ENCODE results near the gene MLLT3. TPM values are rescaled to one million over a fixed set of nuclear protein-coding genes. Genes with fewer than 3 reads are reported as not detected.

The MLLT3 gene
- total and polyA plus RNA-seq, 2 of the 8 experiments (the other 6 are each of a cell fraction or from before 2014, with no cell fraction given) = 5.9 to 9.6 TPM

DNA sequence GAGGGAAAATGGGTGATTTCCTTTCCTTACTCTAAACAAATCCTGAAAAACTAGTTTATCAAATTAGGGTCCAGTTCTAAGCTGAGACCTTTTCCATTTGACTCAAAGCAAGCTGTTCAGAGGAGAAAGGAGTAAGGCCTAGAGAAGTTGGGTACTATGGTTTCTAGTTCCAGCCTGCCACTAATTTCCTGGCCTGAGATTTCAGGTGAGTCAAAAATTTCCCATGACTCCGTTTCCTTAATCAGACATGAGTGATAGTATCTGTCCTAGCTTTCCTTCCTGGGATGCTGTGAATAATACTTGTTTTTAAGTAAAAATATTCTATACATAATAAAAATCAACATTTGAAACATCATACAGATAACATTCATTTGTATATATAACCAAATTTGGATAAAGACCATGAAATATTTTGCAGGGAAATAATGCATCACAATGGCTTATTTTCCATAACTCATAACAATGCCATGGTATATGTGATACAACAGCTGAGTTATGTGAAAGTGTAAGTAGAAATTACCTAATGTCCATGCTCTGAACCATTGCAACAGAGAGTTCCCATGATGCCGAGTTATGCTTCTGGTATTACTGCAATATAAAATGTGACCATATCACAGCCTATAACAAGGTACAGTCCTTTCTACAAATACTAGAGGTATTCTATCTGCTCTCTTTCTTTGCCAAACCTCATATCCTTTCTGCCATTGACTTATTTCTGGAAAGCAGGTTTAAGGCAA is 142.7 kb downstream of the MLLT3 start:
- no peaks in the 10 kb centered on the region for H3K9me3 ChIP-seq (ENCODE audit: insufficient read depth in 2 of 2, low read depth in 1 of 2, low read length in 1 of 2)
- H2BK5ac ChIP-seq (ENCODE audit: low read depth, low read length) = no peak overlapping the region
- DNase-seq (ENCODE audit: low read depth in 1 of 2, low spot score in 2 of 2) (no peak), FAIRE-seq (no peak)
- H3K23me2 ChIP-seq (ENCODE audit: low read depth, low read length) = no peaks in the 10 kb centered on the region
- no peak overlapping the region for H2AFZ ChIP-seq (ENCODE audit: low read length)
- no peaks in the 10 kb centered on the region for H3K36me3 ChIP-seq (ENCODE audit: control insufficient read depth in 2 of 4, insufficient read depth in 4 of 4, low read length in 3 of 4)
- H4K91ac ChIP-seq (replicated peaks; ENCODE audit: insufficient read length, low read length) = no peak overlapping the region
- H3K4me1 ChIP-seq (replicated peaks in 1 of 4; ENCODE audit: control insufficient read depth in 3 of 4, insufficient read depth in 4 of 4, low read length in 3 of 4) = peaks cover 0 to 12% (median 3%) of the 10 kb centered on the region in 4 experiments; a peak in 4 of 7 replicates
- no peaks in the 10 kb centered on the region for H3K79me2 ChIP-seq (ENCODE audit: control insufficient read depth in 1 of 2, insufficient read depth in 2 of 2, low read length in 2 of 2)
- WGBS, 2 experiments (ENCODE audit: extremely low coverage in 1 of 2, insufficient coverage in 1 of 2, insufficient read length in 1 of 2, insufficient replicate concordance in 2 of 2, low coverage in 1 of 2, low lambda C conversion rate in 2 of 2, missing lambda C conversion rate in 1 of 2) = 93% methylated on average over 2 of the region's 2 CpGs; no CpG with 5 or more reads in 1 of the 2 experiments
- H3K27me3 ChIP-seq (replicated peaks in 1 of 4; ENCODE audit: control insufficient read depth in 3 of 4, extremely low read depth in 1 of 4, insufficient read depth in 3 of 4, low read length in 3 of 4) = no peaks in the 10 kb centered on the region
- H3K9ac ChIP-seq (replicated peaks in 1 of 4; ENCODE audit: extremely low read depth in 1 of 4, low read depth in 3 of 4, low read length in 3 of 4) = no peak overlapping the region
- no peak overlapping the region for H2AK5ac ChIP-seq (ENCODE audit: low read depth, low read length)
- H3K4me3 ChIP-seq (ENCODE audit: extremely low read depth in 1 of 4, insufficient read depth in 2 of 4, low read depth in 3 of 4, low read length in 4 of 4) = no peak overlapping the region
- ChIA-PET CTCF (ENCODE audit: partially characterized antibody) (interaction anchor here (1.9 to 2.0 kb wide), 2 partner anchors 46 to 124 kb away, joined by 6 read pairs; no protein-coding TSS in a partner anchor), POLR2A (ENCODE audit: partially characterized antibody) (no interaction called here)
- H2BK15ac ChIP-seq (ENCODE audit: low read length) = no peak overlapping the region
- no peak overlapping the region for H3K27ac ChIP-seq (ENCODE audit: low read depth, low read length)
- no peak overlapping the region for H3K14ac ChIP-seq (ENCODE audit: insufficient read length)
- H3K18ac ChIP-seq (ENCODE audit: extremely low read depth, low read length) = no peak overlapping the region
- no peak overlapping the region for H3K56ac ChIP-seq (replicated peaks; ENCODE audit: insufficient read length, low read depth, low read length)
- no peak overlapping the region for H2BK12ac ChIP-seq (ENCODE audit: low read depth, low read length)
- no peak overlapping the region for H3K23ac ChIP-seq (ENCODE audit: insufficient read length)
- H2BK20ac ChIP-seq (ENCODE audit: low read length) = no peak overlapping the region
- H4K20me1 ChIP-seq (replicated peaks in 1 of 2; ENCODE audit: control insufficient read depth in 1 of 2, insufficient read depth in 2 of 2, low read length in 2 of 2) = no peaks in the 10 kb centered on the region
- no peak overlapping the region for H4K8ac ChIP-seq (ENCODE audit: extremely low read depth, insufficient read depth, low read length)
- H2BK120ac ChIP-seq (replicated peaks; ENCODE audit: low read depth, low read length) = no peak overlapping the region
- H3K79me1 ChIP-seq (ENCODE audit: low read depth, low read length) = no peaks in the 10 kb centered on the region
- no peak overlapping the region for H4K5ac ChIP-seq (ENCODE audit: insufficient read length, low read depth, low read length)
- H3K4me2 ChIP-seq (ENCODE audit: insufficient read depth in 1 of 2, low read depth in 2 of 2, low read length in 2 of 2) = no peak overlapping the region
- no peak overlapping the region for H3K4ac ChIP-seq (replicated peaks; ENCODE audit: insufficient read length, low read depth, low read length)

Measured in H1 (cell line).